SU-DHL-6 (cell line): ENCODE data around the gene NR5A2.

Experiments used
- H2AFZ ChIP-seq: fragments of 200-600 bp; sonication (generic); 2 replicates; pipeline ENCODE4 v1.6.1; 2014; ENCODE audit warnings: low read depth, mild to moderate bottlenecking, moderate library complexity, mixed read lengths, antibody characterized with exemption, low read length; ENCODE audit not compliant: severe bottlenecking
- H3F3A ChIP-seq: fragments of 200-600 bp; shearing (Covaris generic); 2 replicates; pipeline ENCODE4 v1.6.0; 2016; ENCODE audit warnings: antibody characterized with exemption, mild to moderate bottlenecking; ENCODE audit not compliant: insufficient read depth
- H3K27ac ChIP-seq: fragments of 200-600 bp; sonication (generic); 2 replicates; pipeline ENCODE4 v1.5.1; 2016; ENCODE audit warnings: low read depth, mild to moderate bottlenecking, low read length, moderate library complexity, mixed read lengths
- H3K27me3 ChIP-seq: fragments of 200-600 bp; sonication (generic), shearing (Covaris generic); 2 replicates; pipeline ENCODE4 v1.6.0; 2014; ENCODE audit warnings: mild to moderate bottlenecking, low read length
- H3K36me3 ChIP-seq: fragments of 200-600 bp; sonication (generic); 2 replicates; pipeline ENCODE4 v1.6.1; 2014; ENCODE audit warnings: mild to moderate bottlenecking, low read length, mixed read lengths
- H3K4me2 ChIP-seq: fragments of 300-600, 200-600 bp; shearing (Covaris generic), sonication (generic); 2 replicates; pipeline ENCODE4 v1.6.0; 2014; ENCODE audit warnings: low read length, low read depth, mild to moderate bottlenecking; ENCODE audit not compliant: poor library complexity, severe bottlenecking
- H3K4me3 ChIP-seq: fragments of 200-600 bp; sonication (generic); 2 replicates; pipeline ENCODE4 v1.5.1; 2014; ENCODE audit warnings: antibody characterized with exemption, low read length, mild to moderate bottlenecking, mixed read lengths; ENCODE audit not compliant: insufficient read depth, poor library complexity, severe bottlenecking
- H3K79me2 ChIP-seq: fragments of 200-600 bp; sonication (generic); 2 replicates; pipeline ENCODE4 v1.6.1; 2014; ENCODE audit warnings: mild to moderate bottlenecking, low read length, moderate library complexity; ENCODE audit not compliant: insufficient read depth
- H3K9ac ChIP-seq: fragments of 200-600 bp; sonication (generic); 2 replicates; pipeline ENCODE4 v1.7.0; 2014; ENCODE audit warnings: mild to moderate bottlenecking, low read length
- H3K9me2 ChIP-seq: fragments of 200-600 bp; sonication (generic); replicated peaks from 2 replicates; pipeline ENCODE4 v1.6.1; 2014; ENCODE audit warnings: low read length; ENCODE audit not compliant: insufficient read depth
- H3K9me3 ChIP-seq: fragments of 200-600 bp; sonication (generic); 2 replicates; pipeline ENCODE4 v1.6.1; 2014; ENCODE audit warnings: low read length, mixed read lengths; ENCODE audit not compliant: insufficient read depth
- H4K20me1 ChIP-seq: fragments of 200-600 bp; sonication (generic); 2 replicates; pipeline ENCODE4 v1.6.1; 2014; ENCODE audit warnings: low read depth, mild to moderate bottlenecking, antibody characterized with exemption, low read length, moderate library complexity, mixed read lengths
- EZH2phosphoT487 ChIP-seq: fragments of 200-600 bp; sonication (generic), shearing (Covaris generic); conservative IDR thresholded peaks from 2 replicates; pipeline ENCODE4 v1.6.1; 2018; ENCODE audit warnings: mild to moderate bottlenecking, antibody characterized with exemption, low read length, moderate library complexity, mixed read lengths
- TF ChIP-seq, protein P1 (sequence below): fragments of 200-600 bp; sonication (generic); IDR thresholded peaks from one replicate; pipeline ENCODE4 v1.5.1; 2017; ENCODE audit warnings: antibody characterized with exemption, mild to moderate bottlenecking, low read length, moderate library complexity; ENCODE audit not compliant: insufficient read depth, poor library complexity, severe bottlenecking

The NR5A2 gene

DNA sequence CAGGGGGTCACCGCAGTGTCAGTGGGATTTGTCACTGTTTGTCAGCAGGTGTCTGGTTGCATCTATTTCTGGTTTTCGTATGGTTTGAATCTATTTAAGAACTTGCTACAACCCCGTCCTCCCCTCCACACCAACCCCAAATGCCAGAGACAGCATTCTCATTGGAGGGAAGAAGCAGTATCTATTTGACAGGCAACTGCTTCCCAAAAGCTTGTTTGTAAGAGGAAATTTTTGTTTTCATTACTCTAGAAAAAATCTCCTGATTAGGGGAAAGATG, 54.4 kb downstream of the NR5A2 start:
- Histone ChIP-seq H3K4me3 (no peak overlapping the region), H3K9ac (no peak overlapping the region), H3K9me3 (no peaks in the 10 kb centered on the region), H2AFZ (no peak overlapping the region), H3K27me3 (no peaks in the 10 kb centered on the region), H3K27ac (no peak overlapping the region), H3K4me2 (no peak overlapping the region), H3K9me2 (no peaks in the 10 kb centered on the region), H3K79me2 (no peaks in the 10 kb centered on the region), H3F3A (no peaks in the 10 kb centered on the region), H4K20me1 (no peaks in the 10 kb centered on the region), H3K36me3 (no peaks in the 10 kb centered on the region)
- TF ChIP-seq, protein P1, sequence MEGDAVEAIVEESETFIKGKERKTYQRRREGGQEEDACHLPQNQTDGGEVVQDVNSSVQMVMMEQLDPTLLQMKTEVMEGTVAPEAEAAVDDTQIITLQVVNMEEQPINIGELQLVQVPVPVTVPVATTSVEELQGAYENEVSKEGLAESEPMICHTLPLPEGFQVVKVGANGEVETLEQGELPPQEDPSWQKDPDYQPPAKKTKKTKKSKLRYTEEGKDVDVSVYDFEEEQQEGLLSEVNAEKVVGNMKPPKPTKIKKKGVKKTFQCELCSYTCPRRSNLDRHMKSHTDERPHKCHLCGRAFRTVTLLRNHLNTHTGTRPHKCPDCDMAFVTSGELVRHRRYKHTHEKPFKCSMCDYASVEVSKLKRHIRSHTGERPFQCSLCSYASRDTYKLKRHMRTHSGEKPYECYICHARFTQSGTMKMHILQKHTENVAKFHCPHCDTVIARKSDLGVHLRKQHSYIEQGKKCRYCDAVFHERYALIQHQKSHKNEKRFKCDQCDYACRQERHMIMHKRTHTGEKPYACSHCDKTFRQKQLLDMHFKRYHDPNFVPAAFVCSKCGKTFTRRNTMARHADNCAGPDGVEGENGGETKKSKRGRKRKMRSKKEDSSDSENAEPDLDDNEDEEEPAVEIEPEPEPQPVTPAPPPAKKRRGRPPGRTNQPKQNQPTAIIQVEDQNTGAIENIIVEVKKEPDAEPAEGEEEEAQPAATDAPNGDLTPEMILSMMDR: no peak
- TF ChIP-seq EZH2phosphoT487: no peak

DNA sequence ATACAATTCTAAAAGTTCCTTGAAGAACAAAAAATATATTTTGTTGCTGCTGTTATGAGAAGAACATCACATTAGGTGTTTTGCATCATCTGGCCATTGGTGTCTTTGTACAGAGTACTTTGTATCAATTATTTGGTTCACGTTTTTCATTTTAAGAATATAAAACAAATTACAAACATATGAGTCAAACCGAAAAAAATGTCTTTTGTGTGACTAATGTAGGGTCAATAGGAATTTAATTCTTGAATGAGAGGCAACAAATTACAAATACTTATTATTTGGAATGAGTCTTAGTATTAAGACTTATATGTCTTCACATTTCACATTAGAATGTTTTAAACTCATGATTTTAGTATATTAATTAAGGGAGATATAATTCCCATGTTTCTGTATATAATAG, 54.8 kb downstream of the NR5A2 start:
- no peak for TF ChIP-seq EZH2phosphoT487
- TF ChIP-seq, protein P1: no peak
- no peak overlapping the region for H3K4me2 ChIP-seq

DNA sequence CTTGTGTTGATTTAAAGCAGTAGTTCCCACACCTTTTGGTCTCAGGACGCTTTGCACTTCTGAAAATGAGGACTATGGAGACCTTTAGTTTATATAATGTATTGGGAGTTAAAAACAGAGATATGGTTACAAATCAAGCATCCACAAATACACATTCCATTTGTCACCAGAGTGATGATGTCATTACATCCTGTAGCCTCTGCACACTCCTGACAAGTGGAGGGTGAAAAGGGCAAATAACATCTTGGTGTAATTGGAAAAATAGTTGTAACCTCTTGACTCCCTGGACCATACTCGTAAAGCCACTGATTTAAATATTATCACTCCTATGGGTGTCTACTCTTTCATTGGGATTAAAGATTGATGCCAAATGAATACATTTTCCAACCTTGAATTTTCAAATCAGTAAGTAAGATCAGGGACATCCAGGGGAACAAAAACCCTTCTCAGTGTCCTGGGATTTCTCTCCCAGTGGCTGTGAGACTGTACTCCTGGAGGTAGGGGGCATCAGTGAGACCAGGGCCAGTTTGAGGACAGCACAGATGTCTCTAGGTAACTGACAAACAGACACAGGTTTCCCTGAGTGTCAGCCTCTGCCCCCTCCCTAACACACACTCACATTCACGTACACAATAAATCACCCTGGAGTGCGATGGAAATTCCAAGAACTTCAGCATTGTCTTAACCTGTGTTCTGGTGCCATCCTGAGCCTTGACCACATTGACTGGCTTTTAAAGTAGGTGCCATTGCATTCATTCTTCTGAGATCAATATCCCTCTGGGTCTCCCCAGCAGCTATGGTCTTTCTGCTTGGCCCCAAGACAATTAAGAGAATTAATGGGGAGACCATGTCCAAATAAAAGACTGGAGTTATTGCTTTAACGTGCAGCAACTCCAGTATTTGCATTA, 63.0 kb downstream of the NR5A2 start:
- H3K9ac ChIP-seq: no peak overlapping the region
- no peaks in the 10 kb centered on the region for H3K36me3 ChIP-seq
- H3K27me3 ChIP-seq: no peaks in the 10 kb centered on the region
- no peak overlapping the region for H3K27ac ChIP-seq
- H3K79me2 ChIP-seq: no peaks in the 10 kb centered on the region
- TF ChIP-seq, protein P1: no peak
- no peak for TF ChIP-seq EZH2phosphoT487
- no peak overlapping the region for H3K4me2 ChIP-seq
- H2AFZ ChIP-seq: no peak overlapping the region
- H3K9me3 ChIP-seq: no peaks in the 10 kb centered on the region
- H3K4me3 ChIP-seq: no peak overlapping the region
- H3K9me2 ChIP-seq: no peaks in the 10 kb centered on the region
- H4K20me1 ChIP-seq: no peaks in the 10 kb centered on the region
- no peaks in the 10 kb centered on the region for H3F3A ChIP-seq

More for the DNA sequence above, 54.8 kb downstream of the NR5A2 start:
- no peak overlapping the region for H2AFZ ChIP-seq
- no peak overlapping the region for H3K9ac ChIP-seq
- H3K36me3 ChIP-seq: no peaks in the 10 kb centered on the region
- H3F3A ChIP-seq: no peaks in the 10 kb centered on the region
- no peak overlapping the region for H3K4me3 ChIP-seq
- no peaks in the 10 kb centered on the region for H3K9me2 ChIP-seq
- no peaks in the 10 kb centered on the region for H3K9me3 ChIP-seq
- no peaks in the 10 kb centered on the region for H4K20me1 ChIP-seq
- H3K27me3 ChIP-seq: no peaks in the 10 kb centered on the region
- no peaks in the 10 kb centered on the region for H3K79me2 ChIP-seq
- H3K27ac ChIP-seq: no peak overlapping the region
